HCT116 (cell line): ENCODE measurements around the gene MXRA7. TPM values are rescaled to one million over a fixed set of nuclear protein-coding genes. Genes with fewer than 3 reads are reported as not detected.

ENCODE experiments used
- ATAC-seq: fragments of 200-7000 bp; cut with Tn5 transposase; 2 replicates; pipeline ENCODE4 v1.9.1; 2020; ENCODE audit warnings: mild to moderate bottlenecking, moderate library complexity
- BruUV-seq: library from RNA; stranded (reverse); fragments of 400-500 nt; replicated peaks from 2 replicates; lab custom pipeline; 2021; lab: Mats Ljungman, UMichigan
- CTCF ChIA-PET: fragments of 300-600 bp; sonication (Branson Sonifier 250); formaldehyde crosslinking; loops from one replicate; lab custom pipeline; 2021; ENCODE audit warnings: antibody characterized with exemption; lab: Charles Lee
- POLR2A ChIA-PET: fragments of 300-600, 350-600 bp; sonication (Branson Sonifier 250); formaldehyde crosslinking; loops from one replicate; lab custom pipeline; 2021; ENCODE audit warnings: antibody characterized with exemption; lab: Charles Lee
- RAD21 ChIA-PET, 2 experiments: fragments of 300-600 bp; sonication (Branson Sonifier 250); formaldehyde crosslinking; loops; one replicate each; lab custom pipeline; 2023; ENCODE audit warnings: low total read pairs in 2 of 2; ENCODE audit not compliant: uncharacterized antibody in 2 of 2, unreplicated experiment in 2 of 2, low non-redundant PET in 1 of 2; lab: Charles Lee
- DNase-seq: peaks from one replicate; pipeline ENCODE4 v3.0.0-alpha.2; 2010; ENCODE audit warnings: low read depth, low spot score
- H2AFZ ChIP-seq: fragments of 200-600 bp; shearing (Covaris generic), sonication (generic); 2 replicates; pipeline ENCODE4 v1.6.1; 2017; ENCODE audit warnings: low read depth, mixed run types, mixed read lengths, antibody characterized with exemption, low read length; ENCODE audit not compliant: poor library complexity, severe bottlenecking
- H3K27ac ChIP-seq: 2 replicates; pipeline ENCODE4 v1.5.1; 2012; ENCODE audit warnings: low read depth, low read length
- H3K27me3 ChIP-seq: fragments of 200-600 bp; sonication (generic); 2 replicates; pipeline ENCODE4 v1.6.1; 2016; ENCODE audit warnings: mixed run types, low read length, mixed read lengths; ENCODE audit not compliant: insufficient read depth
- H3K36me3 ChIP-seq, 2 experiments: fragments of 200-500 bp in 1 of 2; fragments of 200-600 bp in 1 of 2; sonication (Bioruptor generic) in 1 of 2; sonication (generic) in 1 of 2; 2 replicates each; pipeline versions ENCODE4 v1.5.1 to v1.6.1; 2014 to 2016; ENCODE audit warnings: low read length in 2 of 2, inconsistent platforms in 1 of 2, mixed read lengths in 1 of 2, mixed run types in 1 of 2; ENCODE audit not compliant: insufficient read depth in 2 of 2, control insufficient read depth in 1 of 2
- H3K4me1 ChIP-seq, 2 experiments: fragments of 200-600 bp in 1 of 2; sonication (generic) in 1 of 2; 2 replicates each; pipeline versions ENCODE4 v1.5.1 to v1.6.1; 2012 to 2017; ENCODE audit warnings: low read length in 2 of 2, inconsistent platforms in 1 of 2, mild to moderate bottlenecking in 1 of 2, mixed read lengths in 1 of 2, mixed run types in 1 of 2, moderate library complexity in 1 of 2; ENCODE audit not compliant: insufficient read depth in 2 of 2, control insufficient read depth in 1 of 2
- H3K4me2 ChIP-seq: fragments of 200-600 bp; sonication (generic); 2 replicates; pipeline ENCODE4 v1.6.1; 2017; ENCODE audit warnings: mixed run types, low read length, mixed read lengths
- H3K4me3 ChIP-seq, 2 experiments: fragments of 200-600 bp in 1 of 2; sonication (generic) in 1 of 2; replicated peaks in 1 of 2; 2 replicates each; pipeline ENCODE4 v1.5.1; 2011 to 2016; ENCODE audit warnings: low read length in 2 of 2, control low read depth in 1 of 2, low read depth in 1 of 2, mild to moderate bottlenecking in 1 of 2, mixed read lengths in 1 of 2, mixed run types in 1 of 2
- H3K79me2 ChIP-seq: fragments of 200-600 bp; sonication (generic); 2 replicates; pipeline ENCODE4 v1.6.1; 2017; ENCODE audit warnings: mild to moderate bottlenecking, mixed run types, low read length, moderate library complexity, mixed read lengths; ENCODE audit not compliant: insufficient read depth
- H3K9ac ChIP-seq: fragments of 200-600 bp; sonication (generic); 2 replicates; pipeline ENCODE4 v1.6.1; 2016; ENCODE audit warnings: low read length, mixed read lengths
- H3K9me2 ChIP-seq: fragments of 200-600 bp; sonication (generic), shearing (Covaris generic); 2 replicates; pipeline ENCODE4 v1.6.1; 2017; ENCODE audit warnings: mixed run types, mild to moderate bottlenecking, moderate library complexity; ENCODE audit not compliant: insufficient read depth
- H3K9me3 ChIP-seq, 2 experiments: fragments of 200-500 bp in 1 of 2; fragments of 200-600 bp in 1 of 2; sonication (Bioruptor generic) in 1 of 2; sonication (generic) in 1 of 2; 2 replicates each; pipeline ENCODE4 v1.6.1; 2014 to 2017; ENCODE audit warnings: low read length in 2 of 2, mixed read lengths in 2 of 2, inconsistent platforms in 1 of 2, low read depth in 1 of 2, mild to moderate bottlenecking in 1 of 2, mixed run types in 1 of 2, moderate library complexity in 1 of 2; ENCODE audit not compliant: control insufficient read depth in 1 of 2, insufficient read depth in 1 of 2
- H4K20me1 ChIP-seq: fragments of 200-600 bp; sonication (generic), shearing (Covaris generic); 2 replicates; pipeline ENCODE4 v1.6.1; 2017; ENCODE audit warnings: mixed run types, mild to moderate bottlenecking, moderate library complexity; ENCODE audit not compliant: insufficient read depth
- CBX3 ChIP-seq: IDR thresholded peaks from 2 replicates; pipeline ENCODE4 v1.6.1; 2012; ENCODE audit warnings: low read depth
- CEBPB ChIP-seq: IDR thresholded peaks from 2 replicates; pipeline ENCODE4 v1.6.1; 2012; ENCODE audit warnings: low read depth
- EGR1 ChIP-seq: IDR thresholded peaks from 2 replicates; pipeline ENCODE4 v1.6.1; 2012; ENCODE audit warnings: low read depth
- ELF1 ChIP-seq: IDR thresholded peaks from 2 replicates; pipeline ENCODE4 v1.6.1; 2012; ENCODE audit warnings: low read depth, borderline replicate concordance
- EZH2 ChIP-seq: fragments of 200-600 bp; sonication (generic); IDR thresholded peaks from 2 replicates; pipeline ENCODE4 v1.6.1; 2017; ENCODE audit warnings: antibody characterized with exemption, mixed run types
- EZH2phosphoT487 ChIP-seq: fragments of 200-600 bp; IDR thresholded peaks from 2 replicates; pipeline ENCODE4 v1.6.1; 2018; ENCODE audit warnings: antibody characterized with exemption, borderline replicate concordance
- FOSL1 ChIP-seq: IDR thresholded peaks from 2 replicates; pipeline ENCODE4 v1.6.1; 2012; ENCODE audit warnings: low read depth
- JUND ChIP-seq: IDR thresholded peaks from 2 replicates; pipeline ENCODE4 v1.6.1; 2012
- POLR2A ChIP-seq: IDR thresholded peaks from 2 replicates; pipeline ENCODE4 v1.7.0; 2011; ENCODE audit warnings: borderline replicate concordance; ENCODE audit not compliant: insufficient read depth, insufficient read length; ENCODE audit errors: extremely low read depth
- POLR2AphosphoS5 ChIP-seq: IDR thresholded peaks from 2 replicates; pipeline ENCODE4 v1.6.1; 2011; ENCODE audit warnings: mild to moderate bottlenecking, low read depth, low read length, moderate library complexity
- RAD21 ChIP-seq: IDR thresholded peaks from 2 replicates; pipeline ENCODE4 v1.6.1; 2012; ENCODE audit warnings: low read depth, mild to moderate bottlenecking
- SRF ChIP-seq: IDR thresholded peaks from 2 replicates; pipeline ENCODE4 v1.6.1; 2012; ENCODE audit warnings: low read depth
- YY1 ChIP-seq: IDR thresholded peaks from 2 replicates; pipeline ENCODE4 v1.6.1; 2011; ENCODE audit warnings: low read length, low read depth, moderate library complexity, mild to moderate bottlenecking; ENCODE audit not compliant: insufficient replicate concordance; ENCODE audit errors: extremely low read depth
- ZFX ChIP-seq: fragments of 450-650 bp; IDR thresholded peaks from 2 replicates; pipeline ENCODE4 v1.6.1; 2017
- ZNF274 ChIP-seq: fragments of 200-500 bp; sonication (Bioruptor generic); IDR thresholded peaks from 2 replicates; pipeline ENCODE4 v1.6.1; 2014; ENCODE audit warnings: mild to moderate bottlenecking, low read depth, low read length, inconsistent platforms
- intact Hi-C: fragments of 100-400 bp; cut with micrococcal nuclease; formaldehyde crosslinking; loops from 2 replicates; pipeline ENCODE4 v1.10.0; 2022
- total RNA-seq: library from RNA; stranded (reverse); gene quantifications from one replicate; pipeline ENCODE4 v1.2.1, GENCODE V29; 2021; ENCODE audit not compliant: unreplicated experiment
- TF ChIP-seq, protein P1 (sequence below): IDR thresholded peaks from 2 replicates; pipeline ENCODE4 v1.6.1; 2012; ENCODE audit warnings: low read depth
- TF ChIP-seq, protein P2 (sequence below): IDR thresholded peaks from 2 replicates; pipeline ENCODE4 v1.6.1; 2011; ENCODE audit warnings: mild to moderate bottlenecking, low read length, moderate library complexity; ENCODE audit not compliant: insufficient replicate concordance; ENCODE audit errors: extremely low read depth
- TF ChIP-seq, protein P3 (sequence below), 3 experiments: fragments of 200-600 bp in 1 of 3; sonication (generic) in 1 of 3; IDR thresholded peaks in 2 of 3; conservative IDR thresholded peaks in 1 of 3; 2 replicates each; pipeline ENCODE4 v1.5.1; 2012 to 2017; ENCODE audit warnings: low read depth in 2 of 3, low read length in 2 of 3, antibody characterized with exemption in 1 of 3, borderline replicate concordance in 1 of 3, control low read depth in 1 of 3, mild to moderate bottlenecking in 1 of 3, mixed read lengths in 1 of 3, mixed run types in 1 of 3, moderate library complexity in 1 of 3; ENCODE audit not compliant: insufficient read depth in 1 of 3
- TF ChIP-seq, protein P4 (sequence below): IDR thresholded peaks from 2 replicates; pipeline ENCODE4 v1.6.1; 2012

The MXRA7 gene
- total RNA-seq, 1 experiment from 2014 or later = 57.1 TPM

DNA sequence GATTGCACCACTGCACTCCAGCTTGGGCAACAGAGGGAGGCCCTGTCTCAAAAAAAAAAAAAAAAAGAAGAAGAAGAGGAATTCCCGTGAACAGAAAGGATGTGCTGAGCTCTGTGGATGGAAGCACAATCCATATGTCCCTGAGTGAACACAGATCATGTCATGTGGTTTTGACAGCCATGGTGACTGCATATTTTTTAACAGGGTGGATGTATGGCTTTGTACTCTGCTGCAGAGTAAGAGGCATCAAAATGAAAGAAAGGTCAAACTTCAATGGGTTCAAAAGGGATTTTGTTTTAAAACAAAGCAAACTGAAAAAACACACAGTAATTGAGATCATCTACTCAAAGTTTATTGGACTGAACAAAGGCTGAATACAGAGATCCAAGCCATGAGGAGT is 31.5 kb downstream of the MXRA7 start:
- CTCF ChIA-PET = interaction anchor here (1.2 kb wide), 1 partner anchor 93 kb away, joined by 3 read pairs; the partner anchor contains the start of gene ST6GALNAC2

More for the DNA sequence above, 31.5 kb downstream of the MXRA7 start:
- no peak for DNase-seq
- H3K79me2 ChIP-seq = no peaks in the 10 kb centered on the region
- TF ChIP-seq, protein P1, sequence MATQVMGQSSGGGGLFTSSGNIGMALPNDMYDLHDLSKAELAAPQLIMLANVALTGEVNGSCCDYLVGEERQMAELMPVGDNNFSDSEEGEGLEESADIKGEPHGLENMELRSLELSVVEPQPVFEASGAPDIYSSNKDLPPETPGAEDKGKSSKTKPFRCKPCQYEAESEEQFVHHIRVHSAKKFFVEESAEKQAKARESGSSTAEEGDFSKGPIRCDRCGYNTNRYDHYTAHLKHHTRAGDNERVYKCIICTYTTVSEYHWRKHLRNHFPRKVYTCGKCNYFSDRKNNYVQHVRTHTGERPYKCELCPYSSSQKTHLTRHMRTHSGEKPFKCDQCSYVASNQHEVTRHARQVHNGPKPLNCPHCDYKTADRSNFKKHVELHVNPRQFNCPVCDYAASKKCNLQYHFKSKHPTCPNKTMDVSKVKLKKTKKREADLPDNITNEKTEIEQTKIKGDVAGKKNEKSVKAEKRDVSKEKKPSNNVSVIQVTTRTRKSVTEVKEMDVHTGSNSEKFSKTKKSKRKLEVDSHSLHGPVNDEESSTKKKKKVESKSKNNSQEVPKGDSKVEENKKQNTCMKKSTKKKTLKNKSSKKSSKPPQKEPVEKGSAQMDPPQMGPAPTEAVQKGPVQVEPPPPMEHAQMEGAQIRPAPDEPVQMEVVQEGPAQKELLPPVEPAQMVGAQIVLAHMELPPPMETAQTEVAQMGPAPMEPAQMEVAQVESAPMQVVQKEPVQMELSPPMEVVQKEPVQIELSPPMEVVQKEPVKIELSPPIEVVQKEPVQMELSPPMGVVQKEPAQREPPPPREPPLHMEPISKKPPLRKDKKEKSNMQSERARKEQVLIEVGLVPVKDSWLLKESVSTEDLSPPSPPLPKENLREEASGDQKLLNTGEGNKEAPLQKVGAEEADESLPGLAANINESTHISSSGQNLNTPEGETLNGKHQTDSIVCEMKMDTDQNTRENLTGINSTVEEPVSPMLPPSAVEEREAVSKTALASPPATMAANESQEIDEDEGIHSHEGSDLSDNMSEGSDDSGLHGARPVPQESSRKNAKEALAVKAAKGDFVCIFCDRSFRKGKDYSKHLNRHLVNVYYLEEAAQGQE = no peak
- TF ChIP-seq CBX3 = no peak
- TF ChIP-seq POLR2A = no peak
- TF ChIP-seq RAD21 = no peak
- TF ChIP-seq, protein P2, sequence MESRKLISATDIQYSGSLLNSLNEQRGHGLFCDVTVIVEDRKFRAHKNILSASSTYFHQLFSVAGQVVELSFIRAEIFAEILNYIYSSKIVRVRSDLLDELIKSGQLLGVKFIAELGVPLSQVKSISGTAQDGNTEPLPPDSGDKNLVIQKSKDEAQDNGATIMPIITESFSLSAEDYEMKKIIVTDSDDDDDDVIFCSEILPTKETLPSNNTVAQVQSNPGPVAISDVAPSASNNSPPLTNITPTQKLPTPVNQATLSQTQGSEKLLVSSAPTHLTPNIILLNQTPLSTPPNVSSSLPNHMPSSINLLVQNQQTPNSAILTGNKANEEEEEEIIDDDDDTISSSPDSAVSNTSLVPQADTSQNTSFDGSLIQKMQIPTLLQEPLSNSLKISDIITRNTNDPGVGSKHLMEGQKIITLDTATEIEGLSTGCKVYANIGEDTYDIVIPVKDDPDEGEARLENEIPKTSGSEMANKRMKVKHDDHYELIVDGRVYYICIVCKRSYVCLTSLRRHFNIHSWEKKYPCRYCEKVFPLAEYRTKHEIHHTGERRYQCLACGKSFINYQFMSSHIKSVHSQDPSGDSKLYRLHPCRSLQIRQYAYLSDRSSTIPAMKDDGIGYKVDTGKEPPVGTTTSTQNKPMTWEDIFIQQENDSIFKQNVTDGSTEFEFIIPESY = no peak
- no peak for TF ChIP-seq EZH2phosphoT487
- TF ChIP-seq ZFX = no peak
- no peak for TF ChIP-seq EGR1
- TF ChIP-seq ELF1 = no peak
- TF ChIP-seq, protein P3, sequence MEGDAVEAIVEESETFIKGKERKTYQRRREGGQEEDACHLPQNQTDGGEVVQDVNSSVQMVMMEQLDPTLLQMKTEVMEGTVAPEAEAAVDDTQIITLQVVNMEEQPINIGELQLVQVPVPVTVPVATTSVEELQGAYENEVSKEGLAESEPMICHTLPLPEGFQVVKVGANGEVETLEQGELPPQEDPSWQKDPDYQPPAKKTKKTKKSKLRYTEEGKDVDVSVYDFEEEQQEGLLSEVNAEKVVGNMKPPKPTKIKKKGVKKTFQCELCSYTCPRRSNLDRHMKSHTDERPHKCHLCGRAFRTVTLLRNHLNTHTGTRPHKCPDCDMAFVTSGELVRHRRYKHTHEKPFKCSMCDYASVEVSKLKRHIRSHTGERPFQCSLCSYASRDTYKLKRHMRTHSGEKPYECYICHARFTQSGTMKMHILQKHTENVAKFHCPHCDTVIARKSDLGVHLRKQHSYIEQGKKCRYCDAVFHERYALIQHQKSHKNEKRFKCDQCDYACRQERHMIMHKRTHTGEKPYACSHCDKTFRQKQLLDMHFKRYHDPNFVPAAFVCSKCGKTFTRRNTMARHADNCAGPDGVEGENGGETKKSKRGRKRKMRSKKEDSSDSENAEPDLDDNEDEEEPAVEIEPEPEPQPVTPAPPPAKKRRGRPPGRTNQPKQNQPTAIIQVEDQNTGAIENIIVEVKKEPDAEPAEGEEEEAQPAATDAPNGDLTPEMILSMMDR (IDR thresholded peaks at IDR 0.05 in 2 of 3, conservative IDR thresholded peaks at IDR 0.05 in 1 of 3; ENCODE audit: borderline replicate concordance in 1 of 3, insufficient read depth in 1 of 3, low read depth in 2 of 3, low read length in 2 of 3) = no peak
- no peak for TF ChIP-seq FOSL1
- no peak for TF ChIP-seq ZNF274
- TF ChIP-seq, protein P4, sequence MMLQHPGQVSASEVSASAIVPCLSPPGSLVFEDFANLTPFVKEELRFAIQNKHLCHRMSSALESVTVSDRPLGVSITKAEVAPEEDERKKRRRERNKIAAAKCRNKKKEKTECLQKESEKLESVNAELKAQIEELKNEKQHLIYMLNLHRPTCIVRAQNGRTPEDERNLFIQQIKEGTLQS = no peak
- TF ChIP-seq SRF = no peak
- no peak for TF ChIP-seq JUND
- no peak for TF ChIP-seq CEBPB
- TF ChIP-seq POLR2AphosphoS5 = no peak
- no peak for TF ChIP-seq EZH2
- TF ChIP-seq YY1 = no peak
- TF ChIP-seq, all 23 proteins: peak for 0
- no peak overlapping the region for H3K4me3 ChIP-seq
- no peaks in the 10 kb centered on the region for H3K9me3 ChIP-seq
- no peak overlapping the region for H3K27ac ChIP-seq
- H3K36me3 ChIP-seq = peaks cover 0 to 2% of the 10 kb centered on the region in 2 experiments; a peak in 1 of 4 replicates
- H3K4me1 ChIP-seq = no peaks in the 10 kb centered on the region
- BruUV-seq = no TSS peak
- ATAC-seq = no peak
- RAD21 ChIA-PET = no interaction called here
- H3K9ac ChIP-seq = no peak overlapping the region
- POLR2A ChIA-PET = no interaction called here
- H3K27me3 ChIP-seq = no peaks in the 10 kb centered on the region
- no peaks in the 10 kb centered on the region for H4K20me1 ChIP-seq
- H3K4me2 ChIP-seq = no peak overlapping the region
- intact Hi-C loops = no loop called here
- H3K9me2 ChIP-seq = no peaks in the 10 kb centered on the region
- no peak overlapping the region for H2AFZ ChIP-seq
